Measurements from ENCODE around the gene CEP83.

DNA sequence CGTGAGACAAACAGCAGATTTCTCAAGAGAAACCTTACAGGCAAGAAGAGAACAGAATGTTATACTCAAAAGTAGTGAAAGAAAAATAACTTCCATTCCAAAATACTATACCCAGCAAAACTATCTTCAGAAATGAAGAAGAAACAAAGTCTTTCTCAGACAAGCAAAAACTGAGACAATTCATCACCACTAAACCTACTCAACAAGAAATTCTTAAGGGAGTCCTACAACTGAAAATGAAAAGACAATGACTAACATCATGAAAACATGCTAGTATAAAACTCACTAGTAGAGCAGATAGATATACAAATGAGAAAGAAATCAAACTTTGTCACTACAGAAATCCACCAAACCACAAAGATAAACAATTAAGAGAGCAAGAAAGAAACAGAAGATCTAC lies 106.5 kb downstream of the CEP83 start:
- TF ChIP-seq POLR2A (IDR thresholded peaks at IDR 0.05) (no peak), POLR2AphosphoS5 (IDR thresholded peaks at IDR 0.05) (no peak)
- TF ChIP-seq, protein P1, sequence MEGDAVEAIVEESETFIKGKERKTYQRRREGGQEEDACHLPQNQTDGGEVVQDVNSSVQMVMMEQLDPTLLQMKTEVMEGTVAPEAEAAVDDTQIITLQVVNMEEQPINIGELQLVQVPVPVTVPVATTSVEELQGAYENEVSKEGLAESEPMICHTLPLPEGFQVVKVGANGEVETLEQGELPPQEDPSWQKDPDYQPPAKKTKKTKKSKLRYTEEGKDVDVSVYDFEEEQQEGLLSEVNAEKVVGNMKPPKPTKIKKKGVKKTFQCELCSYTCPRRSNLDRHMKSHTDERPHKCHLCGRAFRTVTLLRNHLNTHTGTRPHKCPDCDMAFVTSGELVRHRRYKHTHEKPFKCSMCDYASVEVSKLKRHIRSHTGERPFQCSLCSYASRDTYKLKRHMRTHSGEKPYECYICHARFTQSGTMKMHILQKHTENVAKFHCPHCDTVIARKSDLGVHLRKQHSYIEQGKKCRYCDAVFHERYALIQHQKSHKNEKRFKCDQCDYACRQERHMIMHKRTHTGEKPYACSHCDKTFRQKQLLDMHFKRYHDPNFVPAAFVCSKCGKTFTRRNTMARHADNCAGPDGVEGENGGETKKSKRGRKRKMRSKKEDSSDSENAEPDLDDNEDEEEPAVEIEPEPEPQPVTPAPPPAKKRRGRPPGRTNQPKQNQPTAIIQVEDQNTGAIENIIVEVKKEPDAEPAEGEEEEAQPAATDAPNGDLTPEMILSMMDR (IDR thresholded peaks at IDR 0.05 in 8 of 11, conservative IDR thresholded peaks at IDR 0.05 in 3 of 11): no peak

Data from spleen (tissue), 7 donors.